CMK (cell line): ENCODE data around the gene PPFIA4.

Experiments
- DNase-seq: peaks from one replicate; pipeline ENCODE4 v3.0.0-alpha.2; 2010; ENCODE audit warnings: low read depth

PPFIA4 gene

DNA sequence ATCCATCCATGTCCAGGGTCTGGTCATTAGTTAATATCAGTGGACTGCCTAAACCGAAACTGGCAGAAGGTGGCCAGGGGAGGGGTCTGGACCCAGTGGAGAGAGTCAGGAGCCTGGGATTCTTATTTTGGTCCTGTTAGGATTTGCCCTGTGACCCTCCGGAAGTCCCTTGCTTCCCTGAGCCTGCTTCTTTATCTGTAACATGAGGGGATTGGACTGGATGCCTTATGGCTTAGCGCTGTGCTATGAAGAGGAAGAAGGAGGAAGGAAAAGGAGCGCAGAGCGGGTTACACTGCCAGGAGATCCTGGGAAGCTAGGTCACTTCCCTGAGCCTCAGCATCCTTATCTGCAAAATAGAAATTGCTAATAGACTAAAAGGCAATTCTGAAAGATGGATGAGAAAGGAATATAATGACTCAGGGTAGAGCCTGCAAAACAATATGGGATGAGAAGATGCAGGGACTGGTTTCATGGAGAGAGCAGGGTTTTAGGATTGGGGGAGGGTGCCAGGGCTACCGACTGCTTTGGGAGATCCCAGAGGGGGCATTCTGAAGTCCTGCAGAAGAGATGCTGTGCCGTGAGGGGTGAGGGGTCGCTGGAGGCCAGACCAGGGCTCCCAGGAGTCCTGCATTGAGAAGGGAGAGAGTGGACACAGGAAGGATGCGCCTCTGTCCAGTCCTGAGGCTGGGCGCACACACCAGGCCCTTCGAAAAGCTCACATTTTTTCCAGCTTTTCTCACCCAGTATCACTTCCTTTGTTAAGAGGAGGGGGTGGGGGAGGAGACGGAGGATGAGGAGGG, 100.8 kb downstream of the PPFIA4 start:
- no peak for DNase-seq

DNA sequence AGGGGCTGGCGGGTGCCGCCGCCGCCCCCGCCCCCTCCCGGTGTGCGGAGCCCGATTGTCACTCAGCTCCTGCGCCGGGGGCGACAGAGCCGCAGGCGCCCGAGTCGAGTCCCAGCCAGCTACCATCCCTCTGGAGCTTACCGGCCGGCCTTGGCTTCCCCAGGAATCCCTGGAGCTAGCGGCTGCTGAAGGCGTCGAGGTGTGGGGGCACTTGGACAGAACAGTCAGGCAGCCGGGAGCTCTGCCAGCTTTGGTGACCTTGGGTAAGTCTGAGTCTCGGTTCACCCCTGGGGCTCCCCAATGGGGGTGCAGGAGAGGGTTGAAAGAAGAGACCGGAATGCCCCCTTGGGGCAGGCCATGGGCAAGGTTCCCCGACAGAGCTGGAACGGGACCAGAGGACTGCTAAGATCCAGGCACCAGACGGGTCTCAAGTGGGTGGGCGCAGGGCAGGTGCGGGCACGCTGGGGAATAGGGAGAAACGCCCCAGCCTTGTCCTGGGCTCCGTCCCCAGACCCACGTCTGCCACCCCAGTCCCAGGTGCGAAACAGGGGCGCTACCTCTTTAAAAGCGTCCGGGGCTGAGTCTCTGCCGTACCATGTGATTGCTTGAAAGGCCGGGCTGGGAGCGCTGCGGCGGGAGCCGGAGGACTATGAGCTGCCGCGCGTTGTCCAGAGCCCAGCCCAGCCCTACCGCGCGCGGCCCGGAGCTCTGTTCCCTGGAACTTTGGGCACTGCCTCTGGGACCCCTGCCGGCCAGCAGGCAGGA, 101.6 kb downstream of the PPFIA4 start, which contains the start of gene ADORA1:
Gene ADORA1 (plus strand): TSS at position 61 of the 765 bp plus-strand sequence. CDS start 1,116 bp downstream, outside the sequence.
- no peak for DNase-seq

DNA sequence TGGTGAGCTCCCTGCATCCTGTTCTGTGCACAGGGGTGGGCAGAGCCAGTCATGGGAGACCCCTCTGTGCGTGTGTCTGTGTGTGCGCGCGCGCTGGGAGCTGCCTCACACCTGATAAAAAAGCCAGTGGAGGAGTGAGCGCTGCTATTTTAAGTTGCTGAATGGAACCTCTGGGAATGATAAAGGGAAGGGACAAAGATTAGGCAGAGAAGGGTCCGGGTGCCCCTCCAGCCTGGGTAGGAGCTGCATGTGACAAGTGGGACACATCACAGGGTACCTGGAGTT, 102.1 kb downstream of the PPFIA4 start:
- DNase-seq, result no peak
